ENCODE results near the gene GDF10. TPM values are rescaled to one million over a fixed set of nuclear protein-coding genes. Genes with fewer than 3 reads are reported as not detected.

Gene GDF10
- polyA plus RNA-seq, 1 of the 3 experiments (the other 2 are of a cell fraction): 0.02 TPM

GRCh38 chr10:47258921-47259320 lies 41.1 kb upstream of the GDF10 start:
- H3K27ac ChIP-seq (ENCODE audit: low read depth in 2 of 2, low read length in 1 of 2): no peak overlapping the region
- H3K27me3 ChIP-seq (ENCODE audit: insufficient read depth): no peaks in the 10 kb centered on the region
- no peak overlapping the region for H3K9ac ChIP-seq
- H3K36me3 ChIP-seq (replicated peaks in 1 of 2; ENCODE audit: control insufficient read depth in 1 of 2, insufficient read depth in 2 of 2, low read length in 1 of 2): no peaks in the 10 kb centered on the region
- TF ChIP-seq, protein P1, sequence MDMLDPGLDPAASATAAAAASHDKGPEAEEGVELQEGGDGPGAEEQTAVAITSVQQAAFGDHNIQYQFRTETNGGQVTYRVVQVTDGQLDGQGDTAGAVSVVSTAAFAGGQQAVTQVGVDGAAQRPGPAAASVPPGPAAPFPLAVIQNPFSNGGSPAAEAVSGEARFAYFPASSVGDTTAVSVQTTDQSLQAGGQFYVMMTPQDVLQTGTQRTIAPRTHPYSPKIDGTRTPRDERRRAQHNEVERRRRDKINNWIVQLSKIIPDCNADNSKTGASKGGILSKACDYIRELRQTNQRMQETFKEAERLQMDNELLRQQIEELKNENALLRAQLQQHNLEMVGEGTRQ (IDR thresholded peaks at IDR 0.05; ENCODE audit: borderline replicate concordance, low read depth, low read length): no peak
- no peak for TF ChIP-seq TAF1 (IDR thresholded peaks at IDR 0.05; ENCODE audit: borderline replicate concordance, low read depth, low read length)
- no peak for TF ChIP-seq JUND (IDR thresholded peaks at IDR 0.05)
- TF ChIP-seq, protein P2, sequence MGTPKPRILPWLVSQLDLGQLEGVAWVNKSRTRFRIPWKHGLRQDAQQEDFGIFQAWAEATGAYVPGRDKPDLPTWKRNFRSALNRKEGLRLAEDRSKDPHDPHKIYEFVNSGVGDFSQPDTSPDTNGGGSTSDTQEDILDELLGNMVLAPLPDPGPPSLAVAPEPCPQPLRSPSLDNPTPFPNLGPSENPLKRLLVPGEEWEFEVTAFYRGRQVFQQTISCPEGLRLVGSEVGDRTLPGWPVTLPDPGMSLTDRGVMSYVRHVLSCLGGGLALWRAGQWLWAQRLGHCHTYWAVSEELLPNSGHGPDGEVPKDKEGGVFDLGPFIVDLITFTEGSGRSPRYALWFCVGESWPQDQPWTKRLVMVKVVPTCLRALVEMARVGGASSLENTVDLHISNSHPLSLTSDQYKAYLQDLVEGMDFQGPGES (IDR thresholded peaks at IDR 0.05; ENCODE audit: low read depth, low read length): no peak
- TF ChIP-seq, protein P3, sequence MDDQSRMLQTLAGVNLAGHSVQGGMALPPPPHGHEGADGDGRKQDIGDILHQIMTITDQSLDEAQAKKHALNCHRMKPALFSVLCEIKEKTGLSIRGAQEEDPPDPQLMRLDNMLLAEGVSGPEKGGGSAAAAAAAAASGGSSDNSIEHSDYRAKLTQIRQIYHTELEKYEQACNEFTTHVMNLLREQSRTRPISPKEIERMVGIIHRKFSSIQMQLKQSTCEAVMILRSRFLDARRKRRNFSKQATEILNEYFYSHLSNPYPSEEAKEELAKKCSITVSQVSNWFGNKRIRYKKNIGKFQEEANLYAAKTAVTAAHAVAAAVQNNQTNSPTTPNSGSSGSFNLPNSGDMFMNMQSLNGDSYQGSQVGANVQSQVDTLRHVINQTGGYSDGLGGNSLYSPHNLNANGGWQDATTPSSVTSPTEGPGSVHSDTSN (IDR thresholded peaks at IDR 0.05): no peak
- no peak for TF ChIP-seq GATA2 (CRISPR knock-in tag; IDR thresholded peaks at IDR 0.05)
- TF ChIP-seq ELF1 (IDR thresholded peaks at IDR 0.05): no peak
- TF ChIP-seq GABPA (IDR thresholded peaks at IDR 0.05; ENCODE audit: low read depth): no peak
- no peak for TF ChIP-seq MXI1 (IDR thresholded peaks at IDR 0.05; ENCODE audit: low read depth, low read length)
- no peak for TF ChIP-seq EP300 (IDR thresholded peaks at IDR 0.05; ENCODE audit: borderline replicate concordance in 1 of 2, low read depth in 1 of 2, low read length in 1 of 2)
- TF ChIP-seq CHD2 (IDR thresholded peaks at IDR 0.05; ENCODE audit: low read length, partially characterized antibody): no peak
- TF ChIP-seq, protein P4, sequence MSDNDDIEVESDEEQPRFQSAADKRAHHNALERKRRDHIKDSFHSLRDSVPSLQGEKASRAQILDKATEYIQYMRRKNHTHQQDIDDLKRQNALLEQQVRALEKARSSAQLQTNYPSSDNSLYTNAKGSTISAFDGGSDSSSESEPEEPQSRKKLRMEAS (IDR thresholded peaks at IDR 0.05; ENCODE audit: low read depth): no peak
- no peak for TF ChIP-seq FOSL2 (IDR thresholded peaks at IDR 0.05; ENCODE audit: borderline replicate concordance, low read depth)
- no peak for TF ChIP-seq EZH2phosphoT487 (IDR thresholded peaks at IDR 0.05; ENCODE audit: borderline replicate concordance, low read depth)
- no peak for TF ChIP-seq RAD21 (IDR thresholded peaks at IDR 0.05; ENCODE audit: low read length)
- TF ChIP-seq FOXM1 (IDR thresholded peaks at IDR 0.05; ENCODE audit: low read depth): no peak
- no peaks in the 10 kb centered on the region for H3K9me2 ChIP-seq
- H3F3A ChIP-seq (replicated peaks; ENCODE audit: insufficient read depth): no peaks in the 10 kb centered on the region
- ChIA-PET CTCF (interaction anchor here (0.9 to 2.7 kb wide), 4 partner anchors 52 to 234 kb away, joined by 3 to 14 read pairs (median 6); no protein-coding TSS in a partner anchor), POLR2A (no interaction called here)
- H3K4me1 ChIP-seq (ENCODE audit: control insufficient read depth in 1 of 2, insufficient read depth in 2 of 2, low read depth in 1 of 2, low read length in 1 of 2): peaks cover 0 to 22% of the 10 kb centered on the region in 2 experiments; a peak in 1 of 4 replicates
- H3K9me3 ChIP-seq: no peaks in the 10 kb centered on the region
- 24% methylated on average over 3 of the region's 3 CpGs for WGBS (ENCODE audit: low lambda C conversion rate)
- H4K20me1 ChIP-seq (ENCODE audit: insufficient read depth): no peaks in the 10 kb centered on the region
- no peak overlapping the region for H3K4me2 ChIP-seq
- DNase-seq: no peak
- H3K4me3 ChIP-seq (ENCODE audit: low read depth in 2 of 2, low read length in 1 of 2): no peak overlapping the region
- H3K79me2 ChIP-seq (ENCODE audit: insufficient read depth): no peaks in the 10 kb centered on the region
- no peak overlapping the region for H2AFZ ChIP-seq (ENCODE audit: low read depth)
